ENCODE data around the gene PMPCA.

- TF ChIP-seq EP300 (IDR thresholded peaks at IDR 0.05; ENCODE audit: borderline replicate concordance in 1 of 2, low read depth in 2 of 2, low read length in 2 of 2), result no peak
- TF ChIP-seq CTCF (IDR thresholded peaks at IDR 0.05; ENCODE audit: control extremely low read depth in 1 of 3, insufficient read depth in 1 of 3, low read depth in 1 of 3, low read length in 3 of 3), result no peak
- no peak for TF ChIP-seq JUN (IDR thresholded peaks at IDR 0.05; ENCODE audit: low read depth, low read length)
- TF ChIP-seq YY1 (IDR thresholded peaks at IDR 0.05; ENCODE audit: low read depth, low read length), result no peak
- no peak for TF ChIP-seq POLR2A (IDR thresholded peaks at IDR 0.05; ENCODE audit: control extremely low read depth in 1 of 2, low read depth in 2 of 2, low read length in 2 of 2)
- no peak for TF ChIP-seq ATF2 (IDR thresholded peaks at IDR 0.05; ENCODE audit: low read length)
- TF ChIP-seq MAX (IDR thresholded peaks at IDR 0.05), result no peak
- TF ChIP-seq CEBPB (IDR thresholded peaks at IDR 0.05; ENCODE audit: low read depth, low read length), result no peak
- no peak for TF ChIP-seq USF2 (IDR thresholded peaks at IDR 0.05; ENCODE audit: low read length)
Observed at GRCh38 chr9:136389396-136389795, 21.1 kb upstream of the PMPCA start.

Measured in H1 (cell line).